GM18508 (cell line): Measurements from ENCODE around the gene PLA2G4F.

Source experiments
- ATAC-seq: cut with Tn5 transposase; IDR thresholded peaks from one replicate; pipeline ENCODE4 v1.9.1; 2021; ENCODE audit warnings: moderate number of reproducible peaks; ENCODE audit not compliant: insufficient read depth, unreplicated experiment

The PLA2G4F gene

GRCh38 chr15:42156243-42156922 lies at the start of gene PLA2G4F:
Gene PLA2G4F (minus strand): TSS chr15:42156636. CDS start chr15:42156549, 87 bp downstream.
- no peak for ATAC-seq

GRCh38 chr15:42203891-42204290 lies 47.5 kb upstream of the PLA2G4F start:
- ATAC-seq, result no peak

GRCh38 chr15:42202653-42203052 lies 46.2 kb upstream of the PLA2G4F start:
- no peak for ATAC-seq

GRCh38 chr15:42201801-42202200 lies 45.4 kb upstream of the PLA2G4F start:
- ATAC-seq, result no peak

- no peak for ATAC-seq
These were observed 42.7 kb upstream of the PLA2G4F start for GRCh38 chr15:42199126-42199525.

GRCh38 chr15:42198516-42198915 lies 42.1 kb upstream of the PLA2G4F start:
- no peak for ATAC-seq

GRCh38 chr15:42194513-42194912 lies 38.1 kb upstream of the PLA2G4F start:
- no peak for ATAC-seq

GRCh38 chr15:42193383-42193782 lies 36.9 kb upstream of the PLA2G4F start:
- ATAC-seq, result no peak

GRCh38 chr15:42191610-42192346 lies 35.3 kb upstream of the PLA2G4F start:
- ATAC-seq, result no peak

- ATAC-seq, result no peak
These were observed 33.9 kb upstream of the PLA2G4F start for GRCh38 chr15:42190370-42190769.

GRCh38 chr15:42185801-42186200 lies 29.4 kb upstream of the PLA2G4F start:
- no peak for ATAC-seq

GRCh38 chr15:42184736-42185135 lies 28.3 kb upstream of the PLA2G4F start:
- no peak for ATAC-seq

GRCh38 chr15:42184296-42184695 lies 27.9 kb upstream of the PLA2G4F start:
- ATAC-seq, result no peak

- no peak for ATAC-seq
These were observed 26.5 kb upstream of the PLA2G4F start for GRCh38 chr15:42182961-42183360.

GRCh38 chr15:42182328-42182886 lies 26.0 kb upstream of the PLA2G4F start:
- ATAC-seq, result no peak

- no peak for ATAC-seq
These were observed 21.6 kb upstream of the PLA2G4F start for GRCh38 chr15:42178056-42178455.

GRCh38 chr15:42175671-42176070 lies 19.2 kb upstream of the PLA2G4F start:
- ATAC-seq, result no peak

GRCh38 chr15:42172475-42172874 lies 16.0 kb upstream of the PLA2G4F start:
- no peak for ATAC-seq

GRCh38 chr15:42171795-42172194 lies 15.4 kb upstream of the PLA2G4F start:
- no peak for ATAC-seq

GRCh38 chr15:42171122-42171521 lies 14.7 kb upstream of the PLA2G4F start:
- no peak for ATAC-seq

GRCh38 chr15:42166225-42166940 lies 9.9 kb upstream of the PLA2G4F start:
- ATAC-seq, result no peak
